Activated naive CD4-positive, alpha-beta T cell treated with Interleukin-2 at 50 U/mL for 16 hours (primary cell): ENCODE measurements around the gene MBP.

Experiments used
- DNase-seq: peaks from one replicate; pipeline ENCODE4 v3.0.0-alpha.2; 2020

MBP gene

GRCh38 chr18:77082316-77082955 lies 50.1 kb downstream of the MBP start:
- no peak for DNase-seq

DNA sequence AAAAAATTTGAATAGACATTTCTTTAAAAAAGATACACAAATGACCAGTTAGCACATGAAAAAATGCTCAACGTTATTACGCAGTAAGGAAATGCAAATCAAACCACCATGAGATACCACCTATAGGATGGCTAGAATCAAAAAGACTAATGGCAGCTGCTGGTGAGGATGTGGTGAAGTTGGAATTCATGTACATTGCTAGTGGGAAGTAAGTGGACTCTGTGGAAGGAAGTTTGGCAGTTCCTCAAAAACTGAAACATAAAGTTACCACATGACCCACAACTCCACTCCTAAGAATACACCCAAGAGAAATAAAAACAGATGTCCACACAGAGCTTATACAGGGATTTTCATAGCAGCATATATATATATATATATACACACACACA lies 51.2 kb downstream of the MBP start:
- no peak for DNase-seq

DNA sequence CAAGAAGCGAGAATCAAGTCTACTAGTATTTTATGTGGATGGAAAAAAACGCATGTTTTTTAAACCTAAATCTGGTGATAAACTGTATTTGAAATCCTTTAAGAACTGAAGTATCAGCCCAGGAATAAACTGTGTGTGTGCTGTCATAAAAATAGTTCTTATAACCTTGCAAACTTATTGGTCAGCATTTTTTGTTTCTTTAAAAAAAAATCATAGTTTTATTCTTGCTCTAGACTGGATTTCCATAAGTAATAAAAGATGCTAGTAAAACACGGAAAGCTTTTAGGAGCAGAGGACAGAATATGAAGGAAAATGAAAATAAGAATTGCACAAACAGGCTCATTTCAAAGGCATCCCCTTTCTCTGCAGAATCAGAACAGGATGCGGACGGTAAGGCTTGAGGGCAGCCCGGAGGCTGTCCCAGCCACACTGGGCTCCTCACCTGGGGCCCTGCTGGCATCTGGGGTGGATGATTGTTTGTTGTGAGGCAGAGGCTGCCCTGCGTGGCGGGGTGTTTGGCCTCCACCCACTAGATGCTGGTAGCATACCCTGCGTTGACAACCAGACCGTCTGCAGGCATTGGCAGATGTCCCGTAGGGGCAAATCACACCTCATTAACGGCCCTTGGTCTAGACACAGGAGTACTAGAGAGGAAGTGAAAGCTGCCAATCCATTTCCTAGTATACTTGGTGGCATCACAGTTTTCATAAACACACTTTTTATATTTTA lies 52.5 kb downstream of the MBP start:
- DNase-seq = no peak

- no peak for DNase-seq
These were observed 53.5 kb downstream of the MBP start for GRCh38 chr18:77079088-77079487.

DNA sequence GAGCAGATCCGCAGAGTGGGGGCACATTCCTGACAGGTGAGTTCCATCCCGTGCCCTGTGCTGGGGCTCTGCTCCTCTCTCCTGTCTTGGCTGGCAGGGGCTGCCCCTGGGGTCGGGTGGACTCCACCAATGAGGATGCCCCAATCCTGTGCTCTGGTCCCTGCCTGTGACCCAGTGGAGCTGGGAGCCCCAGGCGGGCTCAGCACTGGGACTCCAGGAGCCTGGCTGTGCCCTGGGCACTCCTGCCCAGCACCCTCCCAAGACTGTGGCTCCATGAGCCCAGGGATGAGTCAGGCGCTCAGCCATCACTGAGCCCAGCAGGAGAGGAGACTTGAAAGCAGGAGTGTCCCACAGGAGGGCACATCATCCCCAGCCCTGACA lies 53.9 kb downstream of the MBP start:
- no peak for DNase-seq

DNA sequence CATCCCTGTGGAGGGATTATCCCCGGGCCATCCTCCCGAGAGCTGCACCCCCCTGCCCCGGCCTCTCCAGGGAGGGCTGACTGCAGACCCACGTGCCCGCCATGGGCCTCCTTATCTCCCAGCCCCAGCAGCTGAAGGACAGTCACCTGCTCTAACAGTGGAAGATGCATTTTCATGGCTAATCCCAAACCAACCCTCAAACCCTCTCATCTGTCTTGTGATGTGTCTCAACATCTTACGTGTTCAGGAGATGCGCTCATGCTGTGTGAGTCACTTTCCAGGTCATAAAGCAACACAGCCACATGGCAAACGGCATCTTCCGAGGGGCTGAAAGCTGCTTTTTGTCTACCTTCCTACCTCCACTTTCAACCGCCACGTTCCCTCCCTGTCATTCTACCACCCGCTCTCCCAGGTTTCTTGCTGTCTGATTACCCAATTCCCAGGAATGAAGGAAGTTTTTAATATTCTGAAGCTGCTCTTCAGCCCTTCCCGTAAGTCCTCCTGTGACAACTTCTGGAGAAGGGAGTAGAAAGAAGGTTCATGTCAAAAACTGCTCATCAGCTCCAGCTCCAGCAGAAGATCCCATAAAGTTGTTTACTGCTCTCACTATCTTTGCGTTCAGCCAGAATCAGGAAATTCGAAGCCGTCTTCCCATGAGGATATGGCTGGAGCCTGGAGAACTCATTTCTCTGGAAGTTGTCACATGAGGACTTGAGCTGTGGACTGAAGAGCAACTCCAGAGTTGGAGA lies 54.5 kb downstream of the MBP start:
- no peak for DNase-seq

GRCh38 chr18:77077401-77077800 lies 55.2 kb downstream of the MBP start:
- no peak for DNase-seq

GRCh38 chr18:77076111-77076510 lies 56.5 kb downstream of the MBP start:
- DNase-seq = no peak

DNA sequence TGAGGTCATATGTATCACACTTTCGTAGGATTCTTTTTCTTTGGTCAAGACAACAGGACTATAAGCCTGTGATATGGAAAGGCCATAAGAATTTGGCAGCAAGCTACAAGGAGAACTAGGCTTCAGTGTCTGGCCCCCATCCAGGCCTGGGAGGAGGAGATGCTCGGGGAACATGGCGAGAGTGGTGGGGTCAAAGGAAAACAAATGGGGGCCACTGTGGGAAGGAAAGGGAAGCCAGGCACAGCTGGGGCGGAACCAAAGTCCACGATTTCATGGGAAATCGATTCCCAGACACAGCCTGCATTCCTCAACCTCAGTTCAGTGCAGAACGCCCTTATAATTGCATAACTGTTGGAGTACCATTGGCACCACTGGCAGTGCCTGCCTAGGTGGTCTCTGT lies 58.2 kb downstream of the MBP start:
- no peak for DNase-seq

DNA sequence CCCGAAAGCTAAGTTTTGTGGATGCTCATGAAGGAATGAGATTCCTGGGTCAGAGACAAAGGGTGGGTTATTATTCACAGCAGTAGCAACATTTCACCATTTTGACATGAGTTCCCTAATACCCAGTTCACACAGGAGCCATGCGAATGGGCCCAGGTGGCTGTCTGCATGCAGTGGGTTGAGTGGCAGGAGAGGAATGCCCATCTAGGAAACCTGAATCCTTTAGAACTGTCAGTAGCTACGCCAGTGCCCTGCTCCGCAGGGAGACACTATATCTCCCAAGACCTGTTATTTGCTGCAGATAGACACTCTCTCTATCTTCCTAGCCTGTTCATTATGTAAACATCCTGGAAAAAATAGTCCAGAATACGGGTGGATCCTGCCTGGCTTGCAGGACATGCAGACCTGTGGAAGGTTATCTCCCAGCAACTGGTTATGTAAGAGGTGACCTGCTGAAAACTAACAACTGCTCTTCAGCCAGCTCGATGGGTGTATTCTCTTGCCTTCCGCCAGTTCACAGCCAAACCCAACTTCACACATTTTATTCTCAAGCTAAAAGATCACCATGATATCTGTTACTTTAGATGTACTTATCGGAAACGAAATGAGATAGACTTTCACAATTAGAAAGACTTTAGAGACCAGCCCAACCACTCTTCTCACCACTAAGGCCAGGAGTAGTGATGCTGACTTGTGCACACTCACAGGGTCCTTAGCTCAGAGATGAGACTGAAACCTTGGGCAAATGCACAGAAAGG lies 59.1 kb downstream of the MBP start:
- no peak for DNase-seq

DNA sequence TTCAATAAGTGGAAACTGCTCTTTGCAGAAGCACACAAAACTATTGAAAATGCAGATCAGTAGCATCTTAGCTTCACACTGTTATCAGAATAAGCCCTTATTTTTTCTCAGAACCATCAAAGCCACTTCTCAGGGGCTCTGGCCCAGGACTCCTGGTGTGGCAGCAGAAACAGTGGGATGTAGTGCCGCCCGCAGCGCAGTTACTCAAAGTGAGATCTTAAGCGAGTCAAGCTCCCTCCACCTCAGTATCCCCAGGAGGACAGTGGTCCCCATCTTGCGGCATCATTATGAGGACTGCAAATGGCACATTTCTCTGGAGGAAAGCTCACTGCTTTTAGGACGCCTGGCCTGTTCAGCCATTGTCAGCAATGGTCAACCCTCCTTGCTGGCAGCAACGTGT lies 60.0 kb downstream of the MBP start:
- no peak for DNase-seq

- DNase-seq = peak; percentile 63
These were observed 60.8 kb downstream of the MBP start for GRCh38 chr18:77071711-77072292.

DNA sequence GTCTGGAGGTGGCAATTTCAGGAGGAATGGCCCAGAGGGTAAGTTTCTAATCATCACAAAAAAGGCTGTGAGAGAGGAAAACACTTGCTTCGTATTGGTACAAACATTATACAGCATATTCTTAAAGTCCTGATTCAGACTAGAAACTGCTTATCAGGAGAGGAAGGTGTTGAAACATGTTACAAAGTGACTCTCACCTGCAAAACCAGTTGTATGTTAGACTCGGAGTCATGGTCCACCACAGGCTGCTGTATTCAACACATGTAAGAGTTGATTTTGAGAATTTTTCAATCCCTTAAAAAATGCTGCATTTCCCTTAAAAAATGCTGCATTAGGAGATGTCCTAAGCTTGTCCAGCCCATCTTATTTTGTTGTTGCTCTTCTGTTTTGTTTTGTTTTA lies 61.5 kb downstream of the MBP start:
- no peak for DNase-seq

DNA sequence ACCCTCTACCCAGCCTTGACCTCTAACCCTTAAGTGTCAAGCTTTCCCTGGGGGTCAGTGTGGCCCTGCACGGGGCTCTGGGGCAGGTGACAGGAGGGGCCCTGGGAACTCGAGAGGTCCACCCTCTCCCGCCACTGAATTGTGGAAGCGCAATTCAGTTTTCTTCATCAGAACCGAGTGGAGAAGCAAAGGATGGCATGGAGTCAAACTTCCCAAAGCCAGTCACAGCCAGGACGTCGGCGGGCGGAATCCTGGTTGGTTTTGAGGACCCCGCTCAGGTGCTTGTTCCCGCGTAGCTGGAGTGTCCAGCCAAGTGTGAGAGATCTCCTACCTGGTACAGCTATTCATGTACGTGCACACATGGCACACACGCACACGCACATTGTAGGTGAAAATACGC lies 62.0 kb downstream of the MBP start:
- DNase-seq = no peak

DNA sequence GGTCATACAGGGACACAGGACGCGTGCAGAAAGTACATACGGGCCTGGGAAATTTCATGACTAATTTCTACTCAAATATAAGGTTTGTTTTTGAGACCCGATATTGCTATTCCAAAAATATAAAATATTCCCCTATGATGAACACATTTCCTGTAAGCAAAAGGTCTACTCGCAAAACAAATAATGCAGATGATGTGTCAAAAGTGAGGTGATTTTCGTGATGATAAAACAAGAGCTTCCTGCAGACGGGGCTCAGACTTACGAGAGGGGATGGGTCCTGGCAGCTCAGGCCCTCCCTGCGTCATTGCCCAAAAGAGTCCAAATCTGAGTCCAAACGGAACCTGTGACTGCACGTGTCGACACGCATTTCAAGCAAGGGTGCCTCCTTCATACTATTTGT lies 62.7 kb downstream of the MBP start:
- DNase-seq = peak; percentile 60

DNA sequence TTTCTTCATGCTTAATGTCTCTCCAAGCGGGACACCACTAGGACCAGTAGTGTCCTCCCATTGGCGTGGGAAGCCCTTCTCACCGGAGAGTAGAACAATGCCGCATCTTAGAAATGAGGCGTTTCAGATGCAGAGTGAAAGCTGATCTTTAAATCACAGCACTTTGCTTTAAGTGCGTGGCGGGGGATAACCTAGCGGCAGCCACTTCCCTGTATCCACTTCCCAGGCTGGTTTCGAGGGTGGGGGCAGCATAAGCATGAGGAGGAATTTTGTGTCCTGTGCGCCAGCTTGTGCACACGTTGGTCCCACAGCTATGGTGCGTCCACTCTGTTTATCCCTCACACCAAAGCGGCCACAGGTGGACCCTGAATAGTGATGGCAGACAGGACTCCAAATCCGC lies 63.1 kb downstream of the MBP start:
- DNase-seq = no peak

- peak; percentile 50 for DNase-seq
These were observed 64.0 kb downstream of the MBP start for GRCh38 chr18:77068321-77069312.

- peak; percentile 77 for DNase-seq
These were observed 65.1 kb downstream of the MBP start for GRCh38 chr18:77067291-77068061.

GRCh38 chr18:77066689-77067088 lies 65.9 kb downstream of the MBP start:
- DNase-seq = no peak

DNA sequence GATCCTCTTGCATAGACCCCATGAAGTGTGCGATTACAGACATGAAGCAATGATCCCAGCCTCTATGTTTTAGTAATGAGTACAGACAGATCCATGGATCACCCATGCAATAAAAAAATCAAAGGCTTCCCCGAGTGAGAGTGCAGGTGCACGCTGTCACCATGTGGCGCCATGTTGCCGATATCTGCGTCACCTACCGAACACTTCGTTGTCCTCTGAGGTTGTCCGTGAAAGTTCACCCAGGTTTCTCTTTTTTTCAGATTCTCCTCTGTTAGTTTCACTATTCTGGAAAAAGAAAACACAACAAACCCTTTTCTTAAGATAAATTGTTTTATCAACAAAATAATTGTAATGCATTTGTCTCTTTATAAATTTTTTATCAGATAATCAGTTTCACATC lies 66.5 kb downstream of the MBP start:
- no peak for DNase-seq
